ENCODE results near the gene PRPF38A.

- TF ChIP-seq CTCF (IDR thresholded peaks at IDR 0.05) (no peak), POLR2A (IDR thresholded peaks at IDR 0.05) (no peak), POLR2AphosphoS5 (IDR thresholded peaks at IDR 0.05; ENCODE audit: insufficient read depth in 1 of 2, low read depth in 1 of 2) (no peak)
Measured at GRCh38 chr1:52355436-52355835, 49.0 kb upstream of the PRPF38A start.
